ENCODE measurements around the gene COPS7A.
"Not testable (repeated sequence)": the region's sequence is repeated elsewhere in the genome, so short reads cannot be mapped to it uniquely, and the experiment has no call there.

The COPS7A gene

DNA sequence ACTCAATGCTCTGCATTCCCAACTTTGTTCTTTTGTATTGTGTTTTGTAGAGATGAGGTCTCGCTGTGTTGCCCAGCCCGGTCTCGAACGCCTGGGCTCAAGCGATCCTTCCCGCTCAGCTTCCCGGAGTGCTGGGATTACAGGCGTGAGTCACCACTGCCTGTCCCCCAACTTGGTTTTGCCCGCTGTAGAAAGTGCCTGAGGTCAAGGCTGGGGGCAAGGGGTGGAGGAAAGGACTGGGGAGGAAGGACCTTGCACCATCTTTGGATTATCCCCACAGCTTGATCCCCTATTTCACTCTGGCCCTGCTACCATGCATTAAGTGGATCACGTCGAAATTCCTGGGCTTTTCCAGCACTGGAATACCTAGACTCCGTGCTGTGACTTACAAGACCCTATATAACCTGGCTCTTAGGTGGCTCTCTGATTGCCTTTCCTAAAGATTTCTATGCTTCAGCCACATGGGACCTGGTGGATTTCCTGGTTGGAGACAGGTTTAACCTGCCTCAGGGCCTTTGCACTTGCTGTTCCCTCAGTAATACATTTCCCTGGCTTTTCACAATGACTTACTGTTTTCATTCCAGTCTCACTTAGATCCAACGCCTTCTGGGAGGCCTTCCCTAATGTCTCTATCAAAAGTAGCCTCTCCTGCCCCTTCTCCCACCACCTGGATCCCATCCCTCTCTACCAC, 22.6 kb upstream of the COPS7A start:
- DNase-seq (ENCODE audit: low read depth), result no peak

DNA sequence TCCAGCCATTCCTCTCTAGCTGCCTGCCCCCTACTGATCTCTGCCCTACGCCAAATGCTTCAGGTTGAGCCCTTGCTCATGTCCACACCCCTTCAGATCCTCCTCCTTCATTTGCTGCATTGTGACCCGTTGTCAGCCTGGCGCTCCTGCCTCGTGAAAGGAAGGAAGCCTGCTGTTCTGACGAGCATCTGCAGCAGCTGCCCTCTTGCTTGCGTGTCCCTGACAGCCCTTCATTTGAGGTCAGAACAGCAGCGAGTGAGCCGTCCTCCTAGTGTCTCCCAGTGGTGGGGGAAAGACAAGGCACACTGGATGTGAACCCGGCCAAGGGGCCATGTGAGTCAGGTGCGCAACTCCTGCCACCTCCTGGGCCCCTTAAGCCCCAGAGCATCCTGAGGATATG, 20.2 kb upstream of the COPS7A start:
- DNase-seq (ENCODE audit: low read depth), result no peak

DNA sequence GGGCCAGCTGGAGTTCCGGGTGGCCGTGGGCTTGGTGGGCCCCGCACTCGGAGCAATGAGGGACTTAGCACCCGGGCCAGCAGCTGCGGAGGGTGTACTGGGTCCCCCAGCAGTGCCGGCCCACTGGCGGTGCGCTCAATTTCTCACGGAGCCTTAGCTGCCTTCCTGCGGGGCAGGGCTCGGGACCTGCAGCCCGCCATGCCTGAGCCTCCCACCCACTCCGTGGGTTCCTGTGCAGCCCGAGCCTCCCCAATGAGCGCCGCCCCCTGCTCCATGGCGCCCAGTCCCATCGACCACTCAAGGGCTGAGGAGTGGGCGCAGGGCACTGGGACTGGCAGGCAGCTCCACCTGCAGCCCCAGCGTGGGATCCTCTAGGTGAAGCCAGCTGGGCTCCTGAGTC, 15.5 kb upstream of the COPS7A start:
- not testable (repeated sequence) for DNase-seq (ENCODE audit: low read depth)

DNA sequence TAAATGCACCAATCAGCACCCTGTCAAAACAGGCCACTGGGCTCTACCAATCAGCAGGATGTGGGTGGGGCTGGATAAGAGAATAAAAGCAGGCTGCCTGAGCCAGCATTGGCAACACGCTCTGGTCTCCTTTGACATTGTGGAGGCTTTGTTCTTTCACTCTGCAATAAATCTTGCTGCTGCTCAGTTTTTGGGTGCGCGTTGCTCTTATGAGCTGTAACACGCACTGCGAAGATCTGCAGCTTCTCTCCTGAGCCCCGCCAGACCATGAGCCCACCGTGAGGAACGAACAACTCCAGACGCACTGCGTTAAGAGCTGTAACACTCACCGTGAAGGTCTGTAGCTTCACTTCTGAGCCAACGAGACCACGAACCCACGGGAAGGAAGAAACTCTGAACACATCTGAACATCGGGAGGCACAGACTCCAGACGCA, 14.9 kb upstream of the COPS7A start:
- no peak for DNase-seq (ENCODE audit: low read depth)

DNA sequence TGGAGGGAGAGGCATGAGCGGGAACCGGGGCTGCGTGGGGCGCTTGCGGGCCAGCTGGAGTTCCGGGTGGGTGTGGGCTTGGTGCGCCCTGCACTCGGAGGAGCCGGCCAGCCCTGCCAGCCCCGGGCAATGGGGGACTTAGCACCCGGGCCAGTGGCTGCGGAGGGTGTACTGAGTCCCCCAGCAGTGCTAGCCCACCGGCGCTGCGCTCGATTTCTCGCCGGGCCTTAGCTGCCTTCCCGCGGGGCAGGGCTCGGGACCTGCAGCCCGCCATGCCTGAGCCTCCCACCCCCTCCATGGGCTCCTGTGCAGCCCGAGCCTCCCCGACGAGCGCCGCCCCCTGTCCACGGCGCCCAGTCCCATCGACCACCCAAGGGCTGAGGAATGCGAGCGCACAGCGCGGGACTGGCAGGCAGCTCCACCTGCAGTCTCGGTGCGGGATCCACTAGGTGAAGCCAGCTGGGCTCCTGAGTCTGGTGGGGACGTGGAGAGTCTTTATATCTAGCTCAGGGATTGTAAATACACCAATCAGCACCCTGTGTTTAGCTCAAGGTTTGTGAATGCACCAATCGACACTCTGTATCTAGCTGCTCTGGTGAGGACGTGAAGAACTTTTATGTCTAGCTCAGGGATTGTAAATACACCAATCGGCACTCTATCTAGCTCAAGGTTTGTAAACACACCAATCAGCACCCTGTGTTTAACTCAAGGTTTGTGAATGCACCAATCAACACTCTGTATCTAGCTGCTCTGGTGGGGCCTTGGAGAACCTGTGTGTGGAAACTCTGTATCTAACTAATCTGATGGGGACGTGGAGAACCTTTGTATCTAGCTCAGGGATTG, 7.6 kb upstream of the COPS7A start:
- not testable (repeated sequence) for DNase-seq (ENCODE audit: low read depth)

DNA sequence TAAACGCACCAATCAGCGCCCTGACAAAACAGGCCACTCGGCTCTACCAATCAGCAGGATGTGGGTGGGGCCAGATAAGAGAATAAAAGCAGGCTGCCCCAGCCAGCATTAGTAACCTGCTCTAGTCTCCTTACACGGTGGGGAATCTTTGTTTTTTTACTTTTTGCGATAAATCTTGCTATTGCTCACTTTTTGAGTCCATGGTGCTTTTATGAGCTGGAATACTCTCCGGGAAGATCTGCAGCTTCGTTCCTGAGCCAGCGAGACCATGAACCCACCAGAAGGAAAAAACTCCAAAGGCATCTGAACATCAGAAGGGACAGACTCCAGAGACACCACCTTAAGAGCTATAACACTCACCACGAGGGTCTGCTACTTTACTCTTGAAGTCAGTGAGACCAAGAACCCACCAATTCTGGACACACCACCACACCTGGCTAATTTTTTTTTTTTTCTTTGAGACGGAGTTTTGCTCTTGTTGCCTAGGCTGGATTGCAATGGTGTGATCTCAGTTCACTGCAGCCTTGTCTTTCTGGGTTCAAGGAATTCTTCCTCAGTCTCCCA, 6.9 kb upstream of the COPS7A start:
- DNase-seq (ENCODE audit: low read depth), result no peak

DNA sequence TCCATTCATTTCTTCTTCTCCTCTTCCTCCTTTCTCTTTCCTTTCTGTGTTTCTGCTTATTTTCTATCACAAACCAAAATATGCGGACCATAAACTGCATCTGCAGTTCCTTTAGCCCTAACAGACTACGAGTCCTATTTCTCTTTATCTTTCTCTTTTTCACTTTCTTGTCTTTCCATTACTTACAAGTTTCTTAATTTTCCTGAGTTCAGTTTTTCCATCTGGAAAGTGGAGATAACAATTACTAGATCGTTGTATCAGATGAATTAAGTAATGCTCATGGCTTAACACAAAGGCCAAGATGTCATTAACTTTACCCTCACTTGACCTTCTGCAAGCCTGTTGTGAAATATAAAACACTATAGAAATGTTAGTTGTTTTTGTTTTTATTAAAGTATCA, 983 bp upstream of the COPS7A start:
- DNase-seq (ENCODE audit: low read depth), result no peak

DNA sequence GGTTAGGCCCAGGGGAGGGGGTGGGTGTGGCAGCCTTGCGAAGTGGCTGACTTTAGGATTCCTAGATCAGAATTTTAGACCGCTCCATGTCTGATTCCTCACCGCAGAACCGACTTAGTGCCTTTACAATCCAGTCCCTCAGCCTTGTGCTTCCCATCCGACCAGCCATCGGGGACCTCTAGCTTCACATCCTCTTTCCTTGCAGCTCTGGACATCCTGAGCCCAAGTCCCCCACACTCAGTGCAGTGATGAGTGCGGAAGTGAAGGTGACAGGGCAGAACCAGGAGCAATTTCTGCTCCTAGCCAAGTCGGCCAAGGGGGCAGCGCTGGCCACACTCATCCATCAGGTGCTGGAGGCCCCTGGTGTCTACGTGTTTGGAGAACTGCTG, 557 bp downstream of the COPS7A start:
- DNase-seq (ENCODE audit: low read depth), result no peak

DNA sequence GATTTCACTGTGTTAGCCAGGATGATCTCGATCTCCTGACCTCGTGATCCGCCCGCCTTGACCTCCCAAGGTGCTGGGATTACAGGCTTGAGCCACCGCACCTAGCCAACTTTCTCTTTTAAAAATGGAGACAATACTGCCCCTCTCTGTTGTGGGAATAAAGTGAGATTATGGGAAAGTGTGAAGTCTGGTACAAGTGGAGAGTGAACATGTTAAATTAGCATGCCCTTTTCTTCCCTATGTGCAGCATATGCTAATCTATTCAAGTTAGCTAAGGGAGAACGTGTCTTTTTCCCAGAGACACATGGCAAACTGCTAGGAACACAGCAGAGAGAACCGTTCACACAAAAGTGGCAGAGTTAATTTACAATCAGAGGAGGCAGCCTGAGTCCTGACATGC, 1.5 kb downstream of the COPS7A start:
- no peak for DNase-seq (ENCODE audit: low read depth)

DNA sequence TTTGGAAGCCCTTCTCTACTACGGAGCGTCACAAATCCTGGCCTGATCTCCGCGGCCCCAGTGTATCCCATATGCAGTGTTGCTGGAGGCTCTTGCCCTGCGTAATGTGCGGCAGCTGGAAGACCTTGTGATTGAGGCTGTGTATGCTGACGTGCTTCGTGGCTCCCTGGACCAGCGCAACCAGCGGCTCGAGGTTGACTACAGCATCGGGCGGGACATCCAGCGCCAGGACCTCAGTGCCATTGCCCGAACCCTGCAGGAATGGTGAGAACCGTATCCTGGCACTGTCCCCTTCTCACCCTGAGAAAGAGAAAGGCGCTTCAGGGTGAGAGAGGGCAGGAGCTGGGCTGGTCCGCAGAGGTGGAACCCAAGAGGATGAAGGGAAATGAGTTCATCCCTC, 5.3 kb downstream of the COPS7A start:
- no peak for DNase-seq (ENCODE audit: low read depth)

DNA sequence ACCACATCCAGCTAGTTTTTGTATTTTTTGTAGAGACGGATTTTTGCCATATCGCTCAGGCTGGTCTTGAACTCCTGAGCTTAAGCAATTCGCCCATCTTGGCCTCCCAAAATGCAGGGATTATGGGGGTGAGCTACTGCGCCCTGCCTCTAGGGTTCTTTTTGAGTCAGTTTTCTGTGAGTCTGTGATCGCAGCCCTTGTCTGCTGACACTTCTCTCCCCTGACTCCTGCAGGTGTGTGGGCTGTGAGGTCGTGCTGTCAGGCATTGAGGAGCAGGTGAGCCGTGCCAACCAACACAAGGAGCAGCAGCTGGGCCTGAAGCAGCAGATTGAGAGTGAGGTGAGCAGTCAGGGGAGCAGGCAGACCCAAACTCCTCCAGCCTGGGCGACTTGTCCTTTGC, 6.3 kb downstream of the COPS7A start:
- no peak for DNase-seq (ENCODE audit: low read depth)

DNA sequence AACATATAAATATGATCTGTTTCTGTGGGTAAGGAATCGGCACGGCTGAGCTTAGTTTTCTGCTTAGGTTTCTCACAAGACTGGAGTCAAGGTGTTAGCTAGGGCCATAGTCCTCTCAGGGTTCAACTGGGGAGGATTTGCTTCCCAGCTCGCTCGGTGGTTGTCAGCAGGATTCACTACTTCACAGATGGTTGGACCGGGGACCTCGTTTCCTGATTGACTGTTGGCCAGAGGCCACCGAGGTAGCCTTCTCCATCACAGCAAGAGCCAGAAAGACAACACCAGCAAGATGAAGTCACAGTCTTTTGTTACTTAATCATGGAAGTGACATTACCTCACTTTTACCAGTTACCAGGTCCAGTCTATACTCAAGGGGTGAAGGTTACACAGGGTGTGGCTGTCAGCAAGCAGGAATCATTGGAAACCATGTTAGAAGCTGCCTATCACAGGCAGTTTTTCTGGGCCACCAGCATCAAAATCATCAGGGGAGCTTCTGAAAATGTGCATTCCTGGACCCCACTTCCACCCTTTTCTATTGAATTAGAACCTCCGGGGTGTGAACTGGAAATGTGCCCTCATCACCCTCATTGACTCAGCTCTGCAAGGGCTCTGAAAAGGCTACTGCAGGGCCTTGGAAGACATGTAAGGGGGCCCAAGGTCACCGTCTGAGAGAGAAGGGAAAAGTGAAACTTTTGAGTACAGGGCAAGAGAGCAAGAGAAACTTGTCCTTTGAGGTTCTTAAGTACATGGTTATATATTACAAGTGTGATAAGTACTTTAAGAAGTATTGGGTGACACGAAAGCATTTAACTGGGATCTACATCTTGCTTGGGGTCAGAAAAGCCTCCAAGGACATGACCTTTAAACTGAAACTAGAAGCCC, 10.9 kb downstream of the COPS7A start:
- no peak for DNase-seq (ENCODE audit: low read depth)

DNA sequence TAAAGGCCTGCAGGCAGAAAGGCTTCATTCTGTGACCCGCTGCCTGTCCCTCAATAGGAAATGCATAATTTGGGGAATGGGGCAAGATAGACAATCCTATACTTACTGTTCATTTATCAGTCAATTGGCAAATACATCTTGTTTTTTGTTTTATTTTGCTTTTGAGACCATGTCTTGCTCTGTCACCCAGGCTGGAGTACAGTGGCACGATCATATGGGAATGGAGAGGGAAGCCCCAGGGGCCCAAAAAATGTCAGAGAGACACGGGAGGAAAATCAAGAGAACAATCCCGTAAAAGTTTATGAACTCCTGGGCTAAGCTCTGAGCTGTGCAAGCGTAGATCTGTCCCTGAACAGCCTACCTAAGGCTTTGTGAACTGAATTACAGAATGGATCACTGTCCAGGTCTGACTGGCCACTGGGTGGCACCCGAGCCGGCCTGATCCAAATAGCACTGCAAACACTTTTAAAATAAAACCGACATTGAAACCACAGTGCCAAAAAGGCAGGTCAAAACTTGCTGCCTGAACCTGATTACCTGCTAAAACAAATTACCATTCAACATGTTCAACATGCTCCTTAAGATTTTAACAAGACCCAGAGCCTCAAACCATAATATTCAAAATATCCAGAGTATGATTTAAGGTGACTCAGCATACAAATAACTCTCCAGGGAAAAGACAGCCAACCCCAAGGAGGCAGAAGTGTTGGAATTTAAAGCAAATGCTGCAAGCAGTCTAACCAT, 11.8 kb downstream of the COPS7A start:
- DNase-seq (ENCODE audit: low read depth), result no peak

DNA sequence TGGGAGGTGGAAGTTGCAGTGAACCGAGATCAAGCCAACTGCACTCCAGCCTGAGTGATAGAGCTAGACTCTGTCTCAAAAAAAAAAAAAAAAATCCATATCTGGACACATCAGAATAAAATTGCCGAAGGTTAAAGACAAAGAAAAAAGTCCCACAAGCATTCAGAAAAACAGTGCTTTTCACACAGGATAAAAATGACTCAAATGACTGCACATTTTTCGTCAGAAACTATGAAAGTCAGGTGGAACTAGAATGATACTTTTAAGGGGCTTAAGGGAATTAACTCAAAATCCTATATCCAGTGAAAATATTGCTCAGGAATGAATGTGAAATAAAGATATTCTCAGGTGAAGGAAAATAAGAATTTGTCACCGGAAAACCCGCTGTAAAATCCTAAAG, 12.9 kb downstream of the COPS7A start:
- no peak for DNase-seq (ENCODE audit: low read depth)

DNA sequence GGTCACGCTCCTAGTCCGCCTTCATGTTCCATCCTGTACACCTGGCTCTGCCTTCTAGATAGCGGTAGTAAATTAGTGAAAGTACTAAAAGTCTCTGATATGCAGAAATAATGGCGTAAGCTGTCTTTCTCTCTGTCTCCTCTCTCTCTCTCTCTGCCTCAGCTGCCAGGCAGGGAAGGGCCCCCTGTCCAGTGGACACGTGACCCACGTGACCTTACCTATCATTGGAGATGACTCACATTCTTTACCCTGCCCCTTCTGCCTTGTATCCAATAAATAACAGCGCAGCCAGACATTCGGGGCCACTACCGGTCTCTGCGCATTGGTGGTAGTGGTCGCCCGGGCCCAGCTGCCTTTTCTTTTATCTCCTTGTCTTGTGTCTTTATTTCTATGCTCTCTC, 18.2 kb downstream of the COPS7A start:
- not testable (repeated sequence) for DNase-seq (ENCODE audit: low read depth)

DNA sequence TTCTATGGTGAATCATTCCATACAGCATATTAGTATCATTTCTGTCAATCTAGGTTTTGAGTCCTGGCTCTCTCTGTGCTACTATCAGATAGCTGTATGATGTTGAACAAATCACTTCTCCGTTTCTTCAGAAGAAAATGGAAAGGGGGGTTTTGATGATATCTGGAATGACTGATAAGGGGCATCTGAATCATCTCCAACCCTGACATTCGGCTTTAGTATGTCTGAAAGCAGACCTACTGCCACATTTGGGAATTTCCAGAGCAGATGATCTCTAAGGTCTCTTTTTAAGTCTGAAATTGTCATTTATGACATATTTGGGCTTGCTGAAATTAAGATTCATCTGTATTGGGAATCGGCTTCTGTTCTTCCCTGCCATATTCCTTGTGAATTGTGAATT, 19.0 kb downstream of the COPS7A start:
- DNase-seq (ENCODE audit: low read depth), result no peak

DNA sequence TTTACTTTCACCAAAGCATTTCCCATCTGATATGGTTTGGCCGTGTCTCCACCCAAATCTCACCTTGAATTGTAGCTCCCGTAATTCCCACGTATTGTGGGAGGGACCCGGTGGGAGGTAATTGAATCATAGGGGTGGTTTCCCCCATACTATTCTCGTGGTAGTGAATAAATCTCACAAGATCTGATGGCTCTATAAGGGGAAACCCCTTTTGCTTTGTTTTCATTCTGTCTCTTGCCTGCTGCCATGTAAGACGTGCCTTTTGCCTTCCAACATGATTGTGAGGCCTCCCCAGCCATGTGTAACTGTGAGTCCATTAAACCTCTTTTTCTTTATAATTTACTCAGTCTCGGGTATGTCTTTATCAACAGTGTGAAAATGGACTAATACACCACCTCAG, 19.5 kb downstream of the COPS7A start:
- DNase-seq (ENCODE audit: low read depth), result not testable (repeated sequence)

DNA sequence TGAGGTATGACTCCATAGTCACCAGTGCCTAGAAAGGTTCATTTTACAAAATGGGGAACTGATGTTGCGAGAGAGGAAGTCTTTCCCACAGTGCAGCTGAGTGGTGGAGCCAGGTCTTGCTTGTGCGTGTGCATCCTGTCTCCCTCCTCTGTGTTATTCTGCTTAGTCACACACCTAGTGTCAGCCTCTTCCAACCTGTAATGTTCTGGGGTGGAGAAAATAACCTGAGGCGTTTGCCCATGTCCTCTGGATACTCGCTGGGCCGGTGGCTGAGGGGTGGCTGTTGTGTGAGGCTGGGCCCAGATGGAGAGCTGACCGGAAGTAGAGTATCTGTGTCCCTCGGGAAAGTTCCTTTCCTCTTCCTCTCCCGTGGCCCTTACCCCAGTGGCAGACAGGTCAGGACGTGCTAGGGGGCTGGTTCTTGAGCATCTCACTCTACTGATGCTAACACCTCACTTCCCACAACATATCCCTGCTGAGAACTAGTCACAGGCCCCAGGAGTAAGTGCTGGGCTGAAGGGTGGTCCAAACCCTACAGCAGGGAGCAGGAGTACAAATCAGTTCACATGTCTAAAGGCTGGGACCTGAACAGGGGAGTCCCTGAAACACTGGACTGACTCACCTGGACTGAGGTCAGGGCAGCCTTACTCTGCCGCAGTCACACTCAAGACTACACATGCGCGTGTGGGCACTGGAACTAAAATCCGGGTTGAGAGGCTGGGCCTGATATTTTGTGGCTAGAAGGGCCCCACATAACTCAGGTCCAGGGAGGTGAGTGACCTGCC, 22.1 kb downstream of the COPS7A start:
- no peak for DNase-seq (ENCODE audit: low read depth)

DNA sequence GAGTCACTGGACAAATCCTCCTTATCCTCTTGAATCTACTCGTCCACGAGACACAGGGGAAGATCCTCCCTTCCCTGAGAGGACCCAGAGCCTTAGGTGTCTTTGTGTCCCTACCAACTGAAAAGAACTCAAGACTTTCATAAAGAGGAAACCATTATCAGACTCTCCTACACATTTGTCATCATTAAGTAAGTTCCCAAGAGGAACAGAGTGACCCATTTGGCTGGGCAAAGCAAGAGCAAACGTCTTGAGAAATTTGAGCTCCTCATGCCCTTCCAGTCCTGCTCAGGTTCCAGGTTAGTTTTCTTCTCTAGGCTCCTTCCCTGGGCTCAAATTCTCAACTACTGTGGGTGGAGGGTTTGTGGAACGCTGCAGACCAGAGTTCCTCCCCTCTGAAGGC, 23.4 kb downstream of the COPS7A start:
- no peak for DNase-seq (ENCODE audit: low read depth)

DNA sequence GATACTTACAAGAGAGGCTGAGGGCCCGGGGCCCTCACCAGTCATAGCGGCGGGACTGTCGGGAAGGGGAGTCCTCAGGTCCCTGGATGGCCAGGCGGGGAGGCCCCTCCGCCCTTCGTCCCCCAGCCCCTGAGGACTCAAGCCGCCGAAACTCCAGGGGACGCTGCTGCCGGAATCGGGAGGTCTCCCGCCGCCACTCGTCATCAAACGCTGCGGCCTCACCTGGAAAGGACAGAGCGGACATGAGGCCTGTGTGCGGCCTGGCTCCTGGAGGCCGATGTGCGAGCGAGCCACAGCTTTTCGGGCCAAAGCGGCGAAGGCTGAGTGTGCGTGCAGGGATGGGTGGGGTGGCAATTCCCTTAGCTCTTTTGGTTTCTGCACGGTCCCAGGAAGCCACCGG, 24.9 kb downstream of the COPS7A start:
- no peak for DNase-seq (ENCODE audit: low read depth)

DNA sequence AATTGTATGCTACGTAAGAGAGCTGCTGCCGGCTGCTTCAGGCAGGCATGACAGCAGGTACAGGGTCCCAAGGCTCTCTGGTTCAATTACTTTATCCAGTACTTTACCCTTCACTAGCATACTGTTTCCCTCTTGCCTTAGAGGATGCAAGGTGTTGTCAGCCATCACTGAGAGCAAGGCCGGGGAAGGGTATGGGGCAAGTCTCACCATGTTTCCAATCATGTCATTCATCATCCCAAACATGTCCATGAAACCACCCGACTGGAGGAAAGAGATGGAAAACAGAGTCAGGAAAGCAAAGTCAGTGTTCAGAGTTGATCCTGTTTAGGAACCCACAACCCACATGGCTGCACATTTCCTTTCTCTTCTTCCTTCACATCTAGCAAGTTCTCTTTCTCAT, 26.7 kb downstream of the COPS7A start:
- no peak for DNase-seq (ENCODE audit: low read depth)
